ENCODE measurements around the gene SOX4. TPM values are rescaled to one million over a fixed set of nuclear protein-coding genes. Genes with fewer than 3 reads are reported as not detected.

The SOX4 gene
- total RNA-seq, 4 donors from 2014 or later, result 11.4 to 23.9 (median 16.1) TPM

DNA sequence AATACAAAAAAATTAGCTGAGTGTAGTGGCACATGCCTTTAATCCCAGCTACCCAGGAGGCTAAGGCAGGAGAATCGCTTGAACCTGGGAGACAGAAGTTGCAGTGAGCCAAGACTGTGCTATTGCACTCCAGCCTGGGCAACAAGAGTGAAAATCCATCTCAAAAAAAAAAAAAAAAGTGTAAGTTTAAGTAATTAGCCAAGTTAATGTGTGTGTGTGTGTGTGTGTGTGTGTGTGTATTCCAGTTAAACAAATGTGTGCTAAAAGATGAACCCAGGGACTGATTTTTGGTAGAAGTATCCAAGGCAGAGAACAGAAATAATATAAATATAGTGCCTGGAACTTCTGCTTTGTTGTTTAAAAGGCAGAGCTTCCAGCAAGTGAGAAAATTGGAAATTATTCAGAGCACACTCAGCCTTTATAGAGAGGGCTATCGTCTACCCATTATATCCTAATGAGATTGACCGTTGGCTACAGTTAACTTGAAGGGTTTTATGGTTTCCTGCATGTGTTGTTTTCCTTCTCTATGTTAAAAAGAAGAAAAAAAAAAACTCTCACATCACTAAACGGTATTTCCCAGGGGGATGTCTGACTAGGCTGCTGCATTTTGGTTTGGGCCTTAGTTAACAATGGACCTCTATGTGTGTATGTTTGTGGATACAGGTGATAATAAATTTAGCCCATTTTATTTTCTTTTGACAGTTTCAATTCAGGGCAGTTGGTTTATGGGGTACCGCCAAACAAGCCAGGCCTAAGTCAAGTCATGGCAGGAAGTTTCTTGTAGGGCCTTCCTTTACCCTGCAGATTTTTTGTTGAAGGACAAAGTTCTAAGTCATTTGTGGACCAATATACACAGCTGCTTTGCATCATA, 9.8 kb downstream of the SOX4 start:
- TF ChIP-seq, protein P1, sequence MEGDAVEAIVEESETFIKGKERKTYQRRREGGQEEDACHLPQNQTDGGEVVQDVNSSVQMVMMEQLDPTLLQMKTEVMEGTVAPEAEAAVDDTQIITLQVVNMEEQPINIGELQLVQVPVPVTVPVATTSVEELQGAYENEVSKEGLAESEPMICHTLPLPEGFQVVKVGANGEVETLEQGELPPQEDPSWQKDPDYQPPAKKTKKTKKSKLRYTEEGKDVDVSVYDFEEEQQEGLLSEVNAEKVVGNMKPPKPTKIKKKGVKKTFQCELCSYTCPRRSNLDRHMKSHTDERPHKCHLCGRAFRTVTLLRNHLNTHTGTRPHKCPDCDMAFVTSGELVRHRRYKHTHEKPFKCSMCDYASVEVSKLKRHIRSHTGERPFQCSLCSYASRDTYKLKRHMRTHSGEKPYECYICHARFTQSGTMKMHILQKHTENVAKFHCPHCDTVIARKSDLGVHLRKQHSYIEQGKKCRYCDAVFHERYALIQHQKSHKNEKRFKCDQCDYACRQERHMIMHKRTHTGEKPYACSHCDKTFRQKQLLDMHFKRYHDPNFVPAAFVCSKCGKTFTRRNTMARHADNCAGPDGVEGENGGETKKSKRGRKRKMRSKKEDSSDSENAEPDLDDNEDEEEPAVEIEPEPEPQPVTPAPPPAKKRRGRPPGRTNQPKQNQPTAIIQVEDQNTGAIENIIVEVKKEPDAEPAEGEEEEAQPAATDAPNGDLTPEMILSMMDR (IDR thresholded peaks at IDR 0.05), result no peak
- Histone ChIP-seq H3K4me1 (peaks cover 0 to 6% (median 0%) of the 10 kb centered on the region in 4 donors), H3K27me3 (no peaks in the 10 kb centered on the region), H3K27ac (no peak overlapping the region), H3K36me3 (no peaks in the 10 kb centered on the region), H3K4me3 (no peak overlapping the region), H3K9me3 (no peaks in the 10 kb centered on the region)
- no peak for DNase-seq

DNA sequence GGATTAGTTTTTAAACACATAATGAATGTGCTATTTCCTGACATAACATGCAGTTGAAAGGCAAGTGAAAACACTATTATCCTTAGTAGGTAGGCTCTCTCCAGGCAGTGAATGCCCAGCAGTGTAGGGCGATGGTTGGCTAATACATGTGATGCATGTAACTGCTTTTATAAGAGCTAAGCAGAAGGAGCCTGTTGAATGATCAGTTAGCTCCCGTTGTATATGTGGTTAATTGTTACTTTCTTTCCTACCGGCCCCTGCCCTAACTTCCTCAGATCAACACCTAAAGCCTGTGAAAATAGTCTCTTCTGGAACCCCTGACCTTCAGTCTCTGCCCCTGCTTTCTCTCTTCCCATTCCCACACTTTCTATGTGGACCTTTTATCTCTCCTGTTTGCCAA, 10.5 kb downstream of the SOX4 start:
- no peak for TF ChIP-seq POLR2A (IDR thresholded peaks at IDR 0.05)
- TF ChIP-seq, protein P1 (IDR thresholded peaks at IDR 0.05), result no peak
- DNase-seq, result no peak
- H3K4me3 ChIP-seq, result no peak overlapping the region

DNA sequence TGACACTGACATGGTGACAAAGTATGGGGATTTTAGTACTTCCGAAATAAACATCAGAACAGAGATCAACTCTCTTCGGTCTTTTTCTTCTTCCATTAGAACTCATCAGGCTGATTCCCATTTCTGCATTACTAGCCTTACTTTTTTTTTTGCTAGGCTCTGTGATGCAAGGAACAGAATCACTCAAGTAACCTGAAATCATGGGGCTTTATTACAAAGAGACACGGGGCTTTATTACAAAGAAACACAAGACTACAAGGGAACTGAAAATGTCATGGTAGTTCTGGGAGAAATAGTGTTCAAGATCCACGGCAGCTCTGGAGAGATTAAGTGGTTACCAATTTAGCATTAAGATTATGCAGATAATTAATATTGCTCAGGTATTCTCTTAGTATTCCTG, 11.6 kb downstream of the SOX4 start:
- DNase-seq, result no peak
- Histone ChIP-seq H3K9me3 (no peaks in the 10 kb centered on the region), H3K27ac (no peak overlapping the region), H3K36me3 (no peaks in the 10 kb centered on the region), H3K4me1 (no peaks in the 10 kb centered on the region), H3K4me3 (no peak overlapping the region), H3K27me3 (no peaks in the 10 kb centered on the region)
- TF ChIP-seq, protein P1 (IDR thresholded peaks at IDR 0.05), result no peak
- TF ChIP-seq POLR2A (IDR thresholded peaks at IDR 0.05), result no peak

More for the DNA sequence above, 10.5 kb downstream of the SOX4 start:
- Histone ChIP-seq H3K27me3 (no peaks in the 10 kb centered on the region), H3K9me3 (no peaks in the 10 kb centered on the region), H3K36me3 (no peaks in the 10 kb centered on the region), H3K4me1 (peaks cover 0 to 2% (median 0%) of the 10 kb centered on the region in 4 donors), H3K27ac (no peak overlapping the region)

DNA sequence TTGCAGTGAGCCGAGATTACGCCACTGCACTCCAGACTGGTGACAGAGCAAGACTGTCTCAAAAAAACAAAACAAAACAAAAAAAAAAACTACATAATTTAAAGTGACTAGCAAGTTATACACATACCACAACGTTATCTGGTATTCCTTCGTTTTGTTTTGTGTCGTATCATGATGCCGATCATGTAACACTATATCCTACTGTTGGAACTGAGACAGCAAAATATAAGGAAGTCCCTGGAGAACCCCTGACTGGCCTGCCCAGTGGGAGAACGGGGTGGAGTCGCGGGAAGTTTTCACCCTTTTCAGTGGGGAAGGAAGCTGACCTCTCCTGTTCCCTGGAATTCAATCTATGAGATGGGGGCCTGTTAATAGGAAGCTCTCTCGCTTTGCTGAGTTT, 15.1 kb downstream of the SOX4 start:
- H3K27ac ChIP-seq, result no peak overlapping the region
- no peak for TF ChIP-seq POLR2A (IDR thresholded peaks at IDR 0.05)
- TF ChIP-seq, protein P1 (IDR thresholded peaks at IDR 0.05), result no peak
- DNase-seq, result no peak

DNA sequence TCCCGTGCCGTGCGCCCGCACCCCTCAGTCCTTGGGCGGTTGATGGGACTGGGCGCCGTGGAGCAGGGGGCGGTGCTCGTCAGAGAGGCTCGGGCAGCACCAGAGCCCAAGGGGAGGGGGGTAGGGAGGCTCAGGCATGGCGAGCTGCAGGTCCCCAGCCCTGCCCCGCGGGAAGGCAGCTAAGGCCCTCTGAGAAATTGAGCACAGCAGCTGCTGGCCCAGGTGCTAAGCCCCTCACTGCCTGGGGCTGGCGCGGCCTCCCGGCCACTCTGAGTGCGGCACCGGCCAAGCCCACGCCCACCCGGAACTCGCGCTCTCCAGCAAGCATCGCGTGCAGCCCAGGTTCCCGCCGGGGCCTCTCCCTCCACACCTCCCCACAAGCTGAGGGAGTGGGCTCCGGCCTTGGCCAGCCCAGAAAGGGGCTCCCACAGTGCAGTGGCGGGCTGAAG, 16.4 kb downstream of the SOX4 start:
- Histone ChIP-seq H3K27ac (no peak overlapping the region), H3K4me1 (no peaks in the 10 kb centered on the region), H3K36me3 (no peaks in the 10 kb centered on the region), H3K27me3 (no peaks in the 10 kb centered on the region), H3K4me3 (no peak overlapping the region), H3K9me3 (no peaks in the 10 kb centered on the region)
- DNase-seq, result no peak
- TF ChIP-seq, protein P1 (IDR thresholded peaks at IDR 0.05), result no peak
- TF ChIP-seq POLR2A (IDR thresholded peaks at IDR 0.05), result no peak

More for the DNA sequence above, 15.1 kb downstream of the SOX4 start:
- H3K4me3 ChIP-seq, result no peak overlapping the region
- H3K4me1 ChIP-seq, result no peaks in the 10 kb centered on the region
- H3K9me3 ChIP-seq, result no peaks in the 10 kb centered on the region
- H3K36me3 ChIP-seq, result no peaks in the 10 kb centered on the region
- no peaks in the 10 kb centered on the region for H3K27me3 ChIP-seq
